Dendritic cell treated with granulocyte-macrophage colony-stimulating factor and Interleukin-4, amounts not matched to agents 40 ng/mL and 50 ng/mL, for 4 days (primary cell): ENCODE data around the gene UCMA.
"Not testable (repeated sequence)": the region's sequence is repeated elsewhere in the genome, so short reads cannot be mapped to it uniquely, and the experiment has no call there.

Experiments used
- H3K27ac Mint-ChIP-seq: one replicate; pipeline ENCODE4 v1.8.0; 2022; ENCODE audit warnings: mild to moderate bottlenecking, mixed read lengths
- H3K27me3 Mint-ChIP-seq: one replicate; pipeline ENCODE4 v1.8.0; 2022; ENCODE audit warnings: mild to moderate bottlenecking, mixed read lengths
- H3K36me3 Mint-ChIP-seq: one replicate; pipeline ENCODE4 v1.8.0; 2022; ENCODE audit warnings: low read depth, mixed read lengths
- H3K4me1 Mint-ChIP-seq: one replicate; pipeline ENCODE4 v1.8.0; 2022; ENCODE audit warnings: low read depth, mixed read lengths
- H3K4me3 Mint-ChIP-seq: one replicate; pipeline ENCODE4 v1.8.0; 2022; ENCODE audit warnings: mild to moderate bottlenecking, moderate library complexity, mixed read lengths
- H3K9me3 Mint-ChIP-seq: one replicate; pipeline ENCODE4 v1.8.0; 2022; ENCODE audit warnings: mixed read lengths
- intact Hi-C: fragments of 100-400 bp; cut with micrococcal nuclease; formaldehyde crosslinking; loops from one replicate; pipeline ENCODE4 v1.15.0; 2022

Gene UCMA

GRCh38 chr10:13247784-13248183, 13.6 kb upstream of the UCMA start:
- Mint-ChIP-seq H3K27ac (no peak overlapping the region), H3K36me3 (no peaks in the 10 kb centered on the region), H3K27me3 (no peaks in the 10 kb centered on the region), H3K4me3 (no peak overlapping the region), H3K4me1 (no peaks in the 10 kb centered on the region), H3K9me3 (no peaks in the 10 kb centered on the region)
- intact Hi-C loops: no loop called here

- H3K27ac Mint-ChIP-seq: no peak overlapping the region
- no peaks in the 10 kb centered on the region for H3K27me3 Mint-ChIP-seq
- no peaks in the 10 kb centered on the region for H3K36me3 Mint-ChIP-seq
- intact Hi-C loops: no loop called here
- no peak overlapping the region for H3K4me3 Mint-ChIP-seq
- H3K9me3 Mint-ChIP-seq: no peaks in the 10 kb centered on the region
- H3K4me1 Mint-ChIP-seq: no peaks in the 10 kb centered on the region
Measured at GRCh38 chr10:13247246-13247645, 13.1 kb upstream of the UCMA start.

- H3K4me1 Mint-ChIP-seq, H3K27ac Mint-ChIP-seq, intact Hi-C loops, H3K36me3 Mint-ChIP-seq, H3K4me3 Mint-ChIP-seq, H3K9me3 Mint-ChIP-seq, H3K27me3 Mint-ChIP-seq: not testable (repeated sequence)
Measured at GRCh38 chr10:13242260-13242659, 8.1 kb upstream of the UCMA start.

- intact Hi-C loops: no loop called here
Measured at GRCh38 chr10:13241613-13242012, 7.4 kb upstream of the UCMA start.

GRCh38 chr10:13239923-13240322, 5.7 kb upstream of the UCMA start:
- Mint-ChIP-seq H3K27ac (no peak overlapping the region), H3K4me1 (no peaks in the 10 kb centered on the region), H3K4me3 (no peak overlapping the region), H3K36me3 (no peaks in the 10 kb centered on the region), H3K9me3 (no peaks in the 10 kb centered on the region), H3K27me3 (no peaks in the 10 kb centered on the region)
- intact Hi-C loops: no loop called here

More at GRCh38 chr10:13241613-13242012, 7.4 kb upstream of the UCMA start:
- Mint-ChIP-seq H3K4me1 (no peaks in the 10 kb centered on the region), H3K27ac (no peak overlapping the region), H3K27me3 (no peaks in the 10 kb centered on the region), H3K4me3 (no peak overlapping the region), H3K9me3 (no peaks in the 10 kb centered on the region), H3K36me3 (no peaks in the 10 kb centered on the region)

GRCh38 chr10:13238271-13239077, 4.3 kb upstream of the UCMA start:
- Mint-ChIP-seq H3K27me3 (no peaks in the 10 kb centered on the region), H3K4me3 (no peak overlapping the region), H3K4me1 (no peaks in the 10 kb centered on the region), H3K36me3 (no peaks in the 10 kb centered on the region), H3K27ac (no peak overlapping the region), H3K9me3 (no peaks in the 10 kb centered on the region)
- intact Hi-C loops: no loop called here

GRCh38 chr10:13236638-13237037, 2.5 kb upstream of the UCMA start:
- no peaks in the 10 kb centered on the region for H3K36me3 Mint-ChIP-seq
- no peaks in the 10 kb centered on the region for H3K9me3 Mint-ChIP-seq
- no peaks in the 10 kb centered on the region for H3K4me1 Mint-ChIP-seq
- intact Hi-C loops: no loop called here
- no peak overlapping the region for H3K4me3 Mint-ChIP-seq
- H3K27ac Mint-ChIP-seq: no peak overlapping the region
- no peaks in the 10 kb centered on the region for H3K27me3 Mint-ChIP-seq

GRCh38 chr10:13234736-13235135, 562 bp upstream of the UCMA start:
- H3K9me3 Mint-ChIP-seq, H3K27ac Mint-ChIP-seq, H3K4me1 Mint-ChIP-seq, H3K36me3 Mint-ChIP-seq, intact Hi-C loops, H3K27me3 Mint-ChIP-seq, H3K4me3 Mint-ChIP-seq: not testable (repeated sequence)

GRCh38 chr10:13233358-13233757, 816 bp downstream of the UCMA start:
- no peaks in the 10 kb centered on the region for H3K9me3 Mint-ChIP-seq
- no peaks in the 10 kb centered on the region for H3K36me3 Mint-ChIP-seq
- intact Hi-C loops: no loop called here
- H3K4me1 Mint-ChIP-seq: no peaks in the 10 kb centered on the region
- H3K27ac Mint-ChIP-seq: no peak overlapping the region
- H3K27me3 Mint-ChIP-seq: no peaks in the 10 kb centered on the region
- no peak overlapping the region for H3K4me3 Mint-ChIP-seq

GRCh38 chr10:13231808-13232207, 2.4 kb downstream of the UCMA start:
- intact Hi-C loops: no loop called here
- Mint-ChIP-seq H3K27ac (no peak overlapping the region), H3K9me3 (no peaks in the 10 kb centered on the region), H3K36me3 (no peaks in the 10 kb centered on the region), H3K4me1 (no peaks in the 10 kb centered on the region), H3K4me3 (no peak overlapping the region), H3K27me3 (no peaks in the 10 kb centered on the region)

GRCh38 chr10:13231190-13231589, 3.0 kb downstream of the UCMA start:
- no peak overlapping the region for H3K27ac Mint-ChIP-seq
- no peaks in the 10 kb centered on the region for H3K27me3 Mint-ChIP-seq
- H3K36me3 Mint-ChIP-seq: no peaks in the 10 kb centered on the region
- H3K9me3 Mint-ChIP-seq: no peaks in the 10 kb centered on the region
- H3K4me1 Mint-ChIP-seq: no peaks in the 10 kb centered on the region
- no peak overlapping the region for H3K4me3 Mint-ChIP-seq
- intact Hi-C loops: no loop called here

GRCh38 chr10:13227031-13227430, 7.1 kb downstream of the UCMA start:
- no peaks in the 10 kb centered on the region for H3K4me1 Mint-ChIP-seq
- intact Hi-C loops: no loop called here
- no peaks in the 10 kb centered on the region for H3K36me3 Mint-ChIP-seq
- no peaks in the 10 kb centered on the region for H3K27me3 Mint-ChIP-seq
- no peak overlapping the region for H3K4me3 Mint-ChIP-seq
- H3K27ac Mint-ChIP-seq: no peak overlapping the region
- no peaks in the 10 kb centered on the region for H3K9me3 Mint-ChIP-seq

- Mint-ChIP-seq H3K4me1 (no peaks in the 10 kb centered on the region), H3K4me3 (no peak overlapping the region), H3K27me3 (no peaks in the 10 kb centered on the region), H3K36me3 (no peaks in the 10 kb centered on the region), H3K9me3 (no peaks in the 10 kb centered on the region), H3K27ac (no peak overlapping the region)
- intact Hi-C loops: no loop called here
Measured at GRCh38 chr10:13225601-13226000, 8.6 kb downstream of the UCMA start.

GRCh38 chr10:13224210-13224995, 9.8 kb downstream of the UCMA start:
- intact Hi-C loops: no loop called here
- Mint-ChIP-seq H3K27me3 (no peaks in the 10 kb centered on the region), H3K4me1 (no peaks in the 10 kb centered on the region), H3K4me3 (no peak overlapping the region), H3K36me3 (no peaks in the 10 kb centered on the region), H3K27ac (no peak overlapping the region), H3K9me3 (no peaks in the 10 kb centered on the region)
